Fibroblast of lung (primary cell): ENCODE data around the gene STXBP6.
"Not testable (repeated sequence)": the region's sequence is repeated elsewhere in the genome, so short reads cannot be mapped to it uniquely, and the experiment has no call there.

Source experiments
- EZH2 ChIP-seq: IDR thresholded peaks from 2 replicates; pipeline ENCODE4 v1.5.1; 2012; ENCODE audit warnings: low read length, control low read depth, mild to moderate bottlenecking; ENCODE audit errors: missing control alignments
- TF ChIP-seq, protein P1 (sequence below), 2 donors: IDR thresholded peaks in 1 of 2; conservative IDR thresholded peaks in 1 of 2; 1 replicate in 1 of 2; 2 replicates in 1 of 2; pipeline ENCODE4 v1.5.1; 2011 to 2012; ENCODE audit warnings: low read length in 2 of 2, control low read depth in 1 of 2, inconsistent platforms in 1 of 2, low read depth in 1 of 2, mild to moderate bottlenecking in 1 of 2

DNA sequence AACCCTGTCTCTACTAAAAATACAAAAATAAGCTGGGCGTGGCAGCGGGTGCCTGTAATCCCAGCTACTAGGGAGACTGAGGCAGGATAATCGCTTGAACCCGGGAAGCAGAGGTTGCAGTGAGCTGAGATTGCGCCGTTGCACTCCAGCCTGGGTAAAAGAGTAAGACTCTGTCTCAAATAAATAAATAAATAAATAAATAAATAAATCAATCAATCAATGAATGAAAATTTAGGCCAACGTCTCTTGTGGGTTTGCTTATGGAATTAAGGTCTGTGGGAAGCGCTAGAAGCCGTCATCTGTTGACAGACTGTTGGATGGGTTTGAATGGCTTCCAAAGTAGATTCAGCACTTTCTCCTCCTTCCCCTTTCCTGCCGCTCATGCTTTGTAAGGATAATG, 246.5 kb downstream of the STXBP6 start:
- TF ChIP-seq, protein P1, sequence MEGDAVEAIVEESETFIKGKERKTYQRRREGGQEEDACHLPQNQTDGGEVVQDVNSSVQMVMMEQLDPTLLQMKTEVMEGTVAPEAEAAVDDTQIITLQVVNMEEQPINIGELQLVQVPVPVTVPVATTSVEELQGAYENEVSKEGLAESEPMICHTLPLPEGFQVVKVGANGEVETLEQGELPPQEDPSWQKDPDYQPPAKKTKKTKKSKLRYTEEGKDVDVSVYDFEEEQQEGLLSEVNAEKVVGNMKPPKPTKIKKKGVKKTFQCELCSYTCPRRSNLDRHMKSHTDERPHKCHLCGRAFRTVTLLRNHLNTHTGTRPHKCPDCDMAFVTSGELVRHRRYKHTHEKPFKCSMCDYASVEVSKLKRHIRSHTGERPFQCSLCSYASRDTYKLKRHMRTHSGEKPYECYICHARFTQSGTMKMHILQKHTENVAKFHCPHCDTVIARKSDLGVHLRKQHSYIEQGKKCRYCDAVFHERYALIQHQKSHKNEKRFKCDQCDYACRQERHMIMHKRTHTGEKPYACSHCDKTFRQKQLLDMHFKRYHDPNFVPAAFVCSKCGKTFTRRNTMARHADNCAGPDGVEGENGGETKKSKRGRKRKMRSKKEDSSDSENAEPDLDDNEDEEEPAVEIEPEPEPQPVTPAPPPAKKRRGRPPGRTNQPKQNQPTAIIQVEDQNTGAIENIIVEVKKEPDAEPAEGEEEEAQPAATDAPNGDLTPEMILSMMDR (conservative IDR thresholded peaks at IDR 0.05 in 1 of 2, IDR thresholded peaks at IDR 0.05 in 1 of 2; ENCODE audit: low read depth in 1 of 2, low read length in 2 of 2), result not testable (repeated sequence)
- not testable (repeated sequence) for TF ChIP-seq EZH2
